ENCODE data around the gene MCAT.
"Not testable (repeated sequence)": the region's sequence is repeated elsewhere in the genome, so short reads cannot be mapped to it uniquely, and the experiment has no call there.

The MCAT gene

GRCh38 chr22:43126501-43127165 lies 16.6 kb downstream of the MCAT start:
- DNase-seq (ENCODE audit: low read depth) = peak; percentile 82

- no peak for DNase-seq (ENCODE audit: low read depth)
Observed at GRCh38 chr22:43118953-43119458, 24.2 kb downstream of the MCAT start.

- DNase-seq (ENCODE audit: low read depth) = no peak
Observed at GRCh38 chr22:43118024-43118849, 25.0 kb downstream of the MCAT start.

GRCh38 chr22:43116932-43117331 lies 26.3 kb downstream of the MCAT start:
- no peak for DNase-seq (ENCODE audit: low read depth)

- no peak for DNase-seq (ENCODE audit: low read depth)
Observed at GRCh38 chr22:43114958-43115357, 28.2 kb downstream of the MCAT start.

GRCh38 chr22:43113526-43114251 lies 29.5 kb downstream of the MCAT start:
- DNase-seq (ENCODE audit: low read depth) = no peak

- DNase-seq (ENCODE audit: low read depth) = no peak
Observed at GRCh38 chr22:43110927-43111623, 32.1 kb downstream of the MCAT start.

GRCh38 chr22:43110444-43110926 lies 32.7 kb downstream of the MCAT start, which contains the start of gene BIK:
TSS of gene BIK (plus strand) at chr22:43110750. CDS start at chr22:43124023, 13,273 bp downstream.
- DNase-seq (ENCODE audit: low read depth) = peak; percentile 34

- DNase-seq (ENCODE audit: low read depth) = no peak
Observed at GRCh38 chr22:43109921-43110443, 33.2 kb downstream of the MCAT start.

GRCh38 chr22:43109511-43109910 lies 33.7 kb downstream of the MCAT start:
- no peak for DNase-seq (ENCODE audit: low read depth)

GRCh38 chr22:43106302-43106701 lies 36.9 kb downstream of the MCAT start:
- no peak for DNase-seq (ENCODE audit: low read depth)

GRCh38 chr22:43104950-43105349 lies 38.2 kb downstream of the MCAT start:
- DNase-seq (ENCODE audit: low read depth) = not testable (repeated sequence)

GRCh38 chr22:43104056-43104625 lies 39.1 kb downstream of the MCAT start:
- not testable (repeated sequence) for DNase-seq (ENCODE audit: low read depth)

GRCh38 chr22:43101306-43101705 lies 41.9 kb downstream of the MCAT start:
- no peak for DNase-seq (ENCODE audit: low read depth)

- no peak for DNase-seq (ENCODE audit: low read depth)
Observed at GRCh38 chr22:43100225-43100624, 43.0 kb downstream of the MCAT start.

GRCh38 chr22:43099095-43099494 lies 44.1 kb downstream of the MCAT start:
- no peak for DNase-seq (ENCODE audit: low read depth)

GRCh38 chr22:43098356-43098755 lies 44.8 kb downstream of the MCAT start:
- no peak for DNase-seq (ENCODE audit: low read depth)

- no peak for DNase-seq (ENCODE audit: low read depth)
Observed at GRCh38 chr22:43096420-43096819, 46.8 kb downstream of the MCAT start.

- no peak for DNase-seq (ENCODE audit: low read depth)
Observed at GRCh38 chr22:43094551-43094950, 48.6 kb downstream of the MCAT start.

- DNase-seq (ENCODE audit: low read depth) = peak; percentile 58
Observed at GRCh38 chr22:43094085-43094484, 49.1 kb downstream of the MCAT start.

- DNase-seq (ENCODE audit: low read depth) = no peak
Observed at GRCh38 chr22:43092085-43092484, 51.1 kb downstream of the MCAT start.

Data from EH (cell line).